Testis (tissue), 3 donors: ENCODE measurements around the gene RPS8. TPM values are rescaled to one million over a fixed set of nuclear protein-coding genes. Genes with fewer than 3 reads are reported as not detected.
A peak's percentile ranks its signal among the peaks of the same experiment; 100 is the strongest.
"Not testable (repeated sequence)": the region's sequence is repeated elsewhere in the genome, so short reads cannot be mapped to it uniquely, and the experiment has no call there.

Experiments
- DNase-seq: peaks from one replicate; pipeline ENCODE4 v3.0.0-alpha.2; 2019
- H3K27ac ChIP-seq, 2 donors: fragments of 200-600 bp; sonication (generic); one replicate each; pipeline ENCODE4 v1.5.1; 2019
- H3K27me3 ChIP-seq: fragments of 200-600 bp; sonication (generic); one replicate; pipeline ENCODE4 v1.5.1; 2019
- H3K36me3 ChIP-seq: fragments of 200-600 bp; sonication (generic); one replicate; pipeline ENCODE4 v1.5.1; 2017; ENCODE audit warnings: low read depth; ENCODE audit errors: missing control alignments
- H3K4me1 ChIP-seq: fragments of 200-600 bp; sonication (generic); one replicate; pipeline ENCODE4 v1.5.1; 2019
- H3K4me3 ChIP-seq, 2 donors: fragments of 200-600 bp; sonication (generic); one replicate each; pipeline ENCODE4 v1.5.1; 2017 to 2019
- H3K9me3 ChIP-seq: fragments of 200-600 bp; sonication (generic); one replicate; pipeline ENCODE4 v1.5.1; 2017
- POLR2A ChIP-seq: fragments of 450-650 bp; IDR thresholded peaks from one replicate; pipeline ENCODE4 v1.6.1; 2017; ENCODE audit warnings: antibody characterized with exemption, mild to moderate bottlenecking, moderate library complexity
- WGBS, 2 donors: methylation state at CpG; one replicate each; pipeline ENCODE4 v1.1.5; 2018; 5-methylcytosine and 5-hydroxymethylcytosine counted together
- intact Hi-C: fragments of 100-400 bp; cut with DNase I; formaldehyde crosslinking; loops from one replicate; pipeline ENCODE4 v1.15.1; 2023; ENCODE audit warnings: low total_unique reads
- polyA plus RNA-seq: library from polyadenylated mRNA; stranded (reverse); fragments of 350-450 nt; fragmentation: Illumina TruSeq; extraction: RNeasy Lipid Tissue Mini Kit (QIAGEN cat#74804); gene quantifications from one replicate; pipeline ENCODE4 v1.2.3, GENCODE V29; 2014; ENCODE audit warnings: low read depth, low replicate concordance; ENCODE audit not compliant: insufficient read depth
- total RNA-seq, 2 donors: library from RNA; depleted of rRNA; stranded (reverse); fragments of >200 nt; gene quantifications; one replicate each; pipeline ENCODE4 v1.2.3, GENCODE V29; 2016
- TF ChIP-seq, protein P1 (sequence below), 3 experiments: fragments of 450-650 bp in 2 of 3; fragments of 200-600 bp in 1 of 3; sonication (generic) in 1 of 3; IDR thresholded peaks; one replicate each; pipeline ENCODE4 v1.5.1; 2016 to 2019; ENCODE audit warnings: antibody characterized with exemption in 3 of 3, mild to moderate bottlenecking in 2 of 3, moderate library complexity in 1 of 3

The RPS8 gene
- total and polyA plus RNA-seq, 3 donors from 2014 or later: 431 to 935 (median 860) TPM

DNA sequence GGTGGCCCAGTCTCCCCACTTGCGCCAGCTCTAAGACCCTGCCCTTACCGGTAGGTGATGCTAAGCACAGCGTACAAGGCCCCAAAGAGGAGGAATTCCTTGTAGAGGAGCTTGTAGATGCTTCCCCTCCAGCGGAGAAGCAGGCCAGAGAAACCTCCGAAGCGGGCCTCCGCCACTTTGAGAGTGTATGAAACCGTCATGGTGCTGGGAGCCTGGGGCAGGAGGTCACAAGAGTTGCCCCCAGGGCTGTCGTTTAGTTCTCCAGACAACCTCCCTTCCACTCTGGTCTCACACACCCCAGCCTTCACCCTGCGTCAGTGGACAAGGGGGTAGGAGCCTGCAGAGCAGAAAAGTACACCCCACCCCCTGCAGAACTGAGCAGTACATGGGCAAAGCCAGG, 12.2 kb downstream of the RPS8 start:
- no peak for DNase-seq
- intact Hi-C loops: no loop called here
- H3K27me3 ChIP-seq: no peaks in the 10 kb centered on the region
- WGBS, 2 donors: 94 to 97% methylated on average over 10 of the region's 10 CpGs
- no peaks in the 10 kb centered on the region for H3K36me3 ChIP-seq
- no peaks in the 10 kb centered on the region for H3K9me3 ChIP-seq
- H3K4me1 ChIP-seq: peaks cover 19% of the 10 kb centered on the region
- TF ChIP-seq, protein P1, sequence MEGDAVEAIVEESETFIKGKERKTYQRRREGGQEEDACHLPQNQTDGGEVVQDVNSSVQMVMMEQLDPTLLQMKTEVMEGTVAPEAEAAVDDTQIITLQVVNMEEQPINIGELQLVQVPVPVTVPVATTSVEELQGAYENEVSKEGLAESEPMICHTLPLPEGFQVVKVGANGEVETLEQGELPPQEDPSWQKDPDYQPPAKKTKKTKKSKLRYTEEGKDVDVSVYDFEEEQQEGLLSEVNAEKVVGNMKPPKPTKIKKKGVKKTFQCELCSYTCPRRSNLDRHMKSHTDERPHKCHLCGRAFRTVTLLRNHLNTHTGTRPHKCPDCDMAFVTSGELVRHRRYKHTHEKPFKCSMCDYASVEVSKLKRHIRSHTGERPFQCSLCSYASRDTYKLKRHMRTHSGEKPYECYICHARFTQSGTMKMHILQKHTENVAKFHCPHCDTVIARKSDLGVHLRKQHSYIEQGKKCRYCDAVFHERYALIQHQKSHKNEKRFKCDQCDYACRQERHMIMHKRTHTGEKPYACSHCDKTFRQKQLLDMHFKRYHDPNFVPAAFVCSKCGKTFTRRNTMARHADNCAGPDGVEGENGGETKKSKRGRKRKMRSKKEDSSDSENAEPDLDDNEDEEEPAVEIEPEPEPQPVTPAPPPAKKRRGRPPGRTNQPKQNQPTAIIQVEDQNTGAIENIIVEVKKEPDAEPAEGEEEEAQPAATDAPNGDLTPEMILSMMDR (IDR thresholded peaks at IDR 0.05): no peak
- no peak for TF ChIP-seq POLR2A
- no peak overlapping the region for H3K27ac ChIP-seq
- H3K4me3 ChIP-seq: no peak overlapping the region

DNA sequence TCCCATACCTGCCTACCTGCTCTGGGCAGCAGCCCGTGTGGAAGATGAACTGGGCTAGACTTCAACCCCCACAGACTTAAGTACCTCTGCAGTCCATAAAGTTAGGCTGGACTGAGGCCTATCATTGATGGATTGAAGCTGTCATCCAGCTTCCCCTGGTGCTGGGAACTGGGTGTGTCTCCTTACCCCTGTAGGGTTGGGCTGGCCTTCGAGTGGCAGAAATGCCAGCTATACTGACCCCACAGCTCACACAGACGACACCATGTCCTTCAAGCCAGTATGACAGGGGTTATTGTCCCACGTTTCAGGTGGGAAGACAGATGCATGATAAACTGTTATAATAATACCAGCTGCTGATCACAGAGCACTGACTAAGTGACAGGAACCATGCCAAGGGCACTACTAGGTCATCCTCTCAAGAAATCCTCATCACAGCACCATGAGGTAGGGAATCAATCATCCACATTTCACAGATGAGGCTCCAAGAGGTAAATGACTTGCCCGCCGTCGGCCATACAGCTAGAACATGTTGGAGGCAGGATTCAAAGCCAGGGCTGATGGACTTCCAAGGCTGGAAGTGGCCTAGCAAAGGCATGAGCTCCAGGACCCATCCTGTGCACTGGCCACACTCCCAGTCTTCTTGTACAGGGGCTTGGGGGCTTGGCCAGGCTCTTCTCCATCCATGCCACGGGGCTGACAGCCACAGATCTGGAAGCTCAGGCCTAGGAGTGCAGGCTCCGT, 12.9 kb downstream of the RPS8 start, which contains the start of gene BEST4:
Gene BEST4, minus strand, starts transcription at position 51 of the 741 bp plus-strand sequence. CDS start 465 bp downstream, outside the sequence.
- Histone ChIP-seq H3K27me3 (no peaks in the 10 kb centered on the region), H3K4me1 (peaks cover 20% of the 10 kb centered on the region), H3K36me3 (no peaks in the 10 kb centered on the region), H3K4me3 (no peak within 1 kb of the TSS), H3K27ac (no peak within 1 kb of the TSS), H3K9me3 (no peaks in the 10 kb centered on the region)
- no peak for DNase-seq
- intact Hi-C loops: no loop called here
- 89 to 92% methylated on average over 8 to 9 of the region's 9 CpGs for WGBS, 2 donors
- TF ChIP-seq, protein P1 (IDR thresholded peaks at IDR 0.05): no peak
- TF ChIP-seq POLR2A: no peak

DNA sequence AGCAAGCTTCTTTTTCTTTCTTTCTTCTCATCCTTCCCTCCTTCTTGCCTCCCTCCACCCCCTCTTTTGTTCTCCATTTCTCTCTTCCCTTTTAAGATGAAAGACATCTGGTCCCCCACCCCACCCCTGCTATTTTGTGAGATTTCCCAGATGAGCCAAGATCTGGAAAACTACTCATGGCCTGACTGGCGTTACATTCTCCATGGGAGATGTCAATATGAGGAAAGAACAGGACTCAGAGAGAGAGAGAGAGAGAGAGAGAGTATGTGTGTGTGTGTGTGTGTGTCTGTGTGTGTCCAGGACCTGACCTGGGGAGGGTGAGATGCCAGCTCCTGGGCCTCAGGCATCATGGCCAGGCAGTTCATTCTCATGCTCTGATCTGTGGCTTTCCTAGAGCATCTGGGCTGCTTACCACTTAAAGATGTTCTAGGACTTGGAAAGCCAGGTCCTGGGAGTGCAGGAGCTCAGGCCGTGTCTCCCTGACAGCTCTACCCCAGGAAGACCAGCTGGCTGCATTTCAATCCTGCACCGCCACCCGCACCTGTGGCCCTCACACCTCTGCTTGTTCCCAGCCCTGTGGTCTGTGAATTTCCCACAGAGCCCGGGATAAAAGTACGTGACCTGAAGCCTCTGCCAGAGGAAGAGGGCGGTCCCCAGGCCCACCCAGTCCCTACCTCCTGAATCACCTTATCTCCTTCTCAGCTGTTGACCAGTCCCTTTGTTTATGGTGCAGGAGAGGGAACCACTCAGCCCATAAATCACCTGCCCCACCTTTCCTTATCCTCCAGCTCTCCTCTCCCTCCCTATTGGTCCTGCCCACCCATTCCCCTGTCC, 15.8 kb downstream of the RPS8 start:
- intact Hi-C loops: no loop called here
- Histone ChIP-seq H3K27ac (no peak overlapping the region), H3K27me3 (no peaks in the 10 kb centered on the region), H3K9me3 (no peaks in the 10 kb centered on the region), H3K4me3 (no peak overlapping the region), H3K36me3 (no peaks in the 10 kb centered on the region), H3K4me1 (peaks cover 7% of the 10 kb centered on the region)
- DNase-seq: no peak
- TF ChIP-seq, protein P1 (IDR thresholded peaks at IDR 0.05): no peak
- WGBS, 2 donors: 79 to 82% methylated on average over 5 to 7 of the region's 7 CpGs

DNA sequence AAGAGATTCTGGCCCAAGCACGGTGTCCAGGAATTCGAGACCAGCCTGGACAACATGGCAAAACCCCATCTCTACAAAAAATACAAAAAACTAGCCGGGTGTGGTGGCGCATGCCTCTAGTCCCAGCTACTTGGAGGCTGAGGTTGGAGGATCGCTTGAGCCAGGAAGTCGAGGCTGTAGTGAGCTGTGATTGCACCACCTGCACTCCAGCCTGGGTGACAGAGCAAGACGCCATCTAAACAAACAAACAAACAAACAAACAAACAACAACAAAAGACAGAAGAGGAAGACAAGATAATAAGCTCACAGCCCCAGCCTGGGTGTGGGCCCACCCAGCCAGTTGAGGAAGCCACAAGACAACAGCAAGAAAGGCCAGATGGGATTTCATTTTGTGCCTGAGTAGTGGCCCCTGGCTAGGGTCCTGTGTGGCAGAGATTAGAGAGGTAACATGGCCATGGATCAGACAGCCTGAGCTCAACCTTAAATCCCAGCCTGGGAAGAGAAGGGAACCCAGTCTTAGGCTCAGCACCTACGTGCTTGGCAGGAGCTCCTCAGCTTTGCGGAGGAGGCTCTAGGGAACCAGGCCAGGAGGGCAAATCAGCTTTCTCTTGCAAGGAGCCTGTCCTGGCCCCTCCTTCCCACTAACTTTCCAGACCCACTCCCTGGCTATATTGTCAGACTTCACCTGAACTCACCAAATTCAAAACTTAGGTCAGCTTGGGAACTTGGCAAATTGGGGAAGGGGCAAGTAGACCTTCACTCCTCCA, 17.6 kb downstream of the RPS8 start:
- TF ChIP-seq, protein P1 (IDR thresholded peaks at IDR 0.05): no peak
- TF ChIP-seq POLR2A: no peak
- no peaks in the 10 kb centered on the region for H3K27me3 ChIP-seq
- peak; percentile 58 for DNase-seq
- H3K36me3 ChIP-seq: no peaks in the 10 kb centered on the region
- WGBS, 2 donors: 81 to 84% methylated on average over 9 of the region's 9 CpGs
- H3K9me3 ChIP-seq: no peaks in the 10 kb centered on the region
- H3K27ac ChIP-seq: no peak overlapping the region
- peaks cover 7% of the 10 kb centered on the region for H3K4me1 ChIP-seq
- no peak overlapping the region for H3K4me3 ChIP-seq
- intact Hi-C loops: no loop called here

DNA sequence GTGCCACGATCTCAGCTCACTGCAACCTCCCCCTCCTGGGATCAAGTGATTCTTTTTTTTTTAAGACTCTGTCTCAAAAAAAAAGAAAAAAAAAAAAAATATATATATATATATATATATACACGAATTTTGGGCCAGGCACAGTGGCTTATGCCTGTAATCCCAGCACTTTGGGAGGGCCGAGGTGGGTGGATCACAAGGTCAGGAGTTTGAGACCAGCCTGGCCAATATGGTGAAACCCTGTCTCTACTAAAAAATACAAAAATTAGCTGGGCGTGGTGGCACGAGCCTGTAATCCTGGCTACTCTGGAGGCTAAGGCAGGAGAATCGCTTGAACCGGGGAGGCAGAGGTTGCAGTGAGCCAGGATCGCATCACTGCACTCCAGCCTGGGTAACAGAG, 22.5 kb downstream of the RPS8 start:
- H3K4me3 ChIP-seq, DNase-seq, intact Hi-C loops, H3K36me3 ChIP-seq, H3K27me3 ChIP-seq, H3K27ac ChIP-seq, H3K9me3 ChIP-seq: not testable (repeated sequence)
- H3K4me1 ChIP-seq: peaks cover 19% of the 10 kb centered on the region
- WGBS, 2 donors: 75 to 84% methylated on average over 8 of the region's 8 CpGs
